Body of pancreas (tissue), 4 donors: ENCODE data around the gene HNRNPA0. TPM values are rescaled to one million over a fixed set of nuclear protein-coding genes. Genes with fewer than 3 reads are reported as not detected.

Experiments used
- ATAC-seq: fragments of 150-250 bp; one replicate; pipeline ENCODE4 v1.9.1; 2016
- DNase-seq, 4 donors: peaks; one replicate each; pipeline ENCODE4 v3.0.0-alpha.2; 2019
- H3K27ac ChIP-seq, 4 donors: fragments of 200-600 bp; sonication (generic); 1 replicate in 3 of 4; 2 replicates in 1 of 4; pipeline versions ENCODE4 v1.5.1 to v1.6.1; 2016 to 2019; ENCODE audit warnings: mild to moderate bottlenecking in 1 of 4, mixed read lengths in 1 of 4, moderate library complexity in 1 of 4
- H3K27me3 ChIP-seq, 2 donors: fragments of 200-600 bp; sonication (generic); one replicate each; pipeline ENCODE4 v1.6.0; 2016; ENCODE audit warnings: mild to moderate bottlenecking in 1 of 2
- H3K36me3 ChIP-seq, 2 donors: fragments of 200-600 bp; sonication (generic); replicated peaks in 1 of 2; 2 replicates each; pipeline ENCODE4 v1.5.1; 2016; ENCODE audit warnings: low read depth in 2 of 2; ENCODE audit not compliant: insufficient read depth in 1 of 2
- H3K4me1 ChIP-seq: fragments of 200-600 bp; sonication (generic); one replicate; pipeline ENCODE4 v1.6.0; 2016
- H3K4me3 ChIP-seq, 2 donors: fragments of 200-600 bp; sonication (generic); 1 replicate in 1 of 2; 2 replicates in 1 of 2; pipeline ENCODE4 v1.5.1; 2016 to 2019
- H3K9me3 ChIP-seq, 3 donors: fragments of 200-600 bp; sonication (generic); 1 replicate in 2 of 3; 2 replicates in 1 of 3; pipeline ENCODE4 v1.5.1; 2016
- POLR2A ChIP-seq, 3 donors: fragments of 450-650 bp; IDR thresholded peaks; one replicate each; pipeline ENCODE4 v1.6.1; 2016; ENCODE audit warnings: antibody characterized with exemption in 3 of 3, mild to moderate bottlenecking in 2 of 3
- WGBS, 2 donors: methylation state at CpG; one replicate each; pipeline ENCODE4 v1.1.5; 2017; 5-methylcytosine and 5-hydroxymethylcytosine counted together
- intact Hi-C: fragments of 100-400 bp; cut with DNase I; formaldehyde crosslinking; loops from one replicate; pipeline ENCODE4 v1.15.1; 2023
- total RNA-seq, 2 donors: library from RNA; depleted of rRNA; stranded (reverse); fragments of >200 nt; gene quantifications; one replicate each; pipeline ENCODE4 v1.1.0, GENCODE V29; 2016
- TF ChIP-seq, protein P1 (sequence below), 7 experiments: fragments of 450-650 bp in 4 of 7; fragments of 200-600 bp in 3 of 7; sonication (generic) in 3 of 7; IDR thresholded peaks; one replicate each; pipeline ENCODE4 v1.5.1; 2016 to 2019; ENCODE audit warnings: antibody characterized with exemption in 7 of 7

HNRNPA0 gene
- total RNA-seq, 2 donors from 2014 or later, result 7.3 TPM

DNA sequence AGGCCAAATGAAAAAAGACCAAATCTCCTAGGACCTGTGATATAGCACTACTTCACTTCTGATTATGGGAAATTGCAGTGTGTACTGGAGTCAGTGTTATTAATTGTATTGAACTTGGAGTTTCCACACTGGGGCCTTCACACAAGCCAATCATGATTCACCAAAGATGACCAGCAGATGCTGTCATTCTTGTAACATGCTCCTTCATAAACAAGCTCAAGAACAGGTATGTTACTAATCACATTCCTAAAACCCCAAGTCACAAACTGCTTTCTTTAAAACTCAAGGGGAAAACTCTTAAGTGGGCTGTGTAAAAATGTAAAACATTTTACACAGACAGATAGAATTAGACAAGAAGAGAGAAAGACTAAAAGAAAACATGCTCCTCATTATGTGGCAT lies 23.8 kb downstream of the HNRNPA0 start:
- Histone ChIP-seq H3K27ac (no peak overlapping the region), H3K9me3 (no peaks in the 10 kb centered on the region), H3K36me3 (no peaks in the 10 kb centered on the region), H3K4me1 (peaks cover 12% of the 10 kb centered on the region), H3K27me3 (no peaks in the 10 kb centered on the region), H3K4me3 (no peak overlapping the region)
- no peak for ATAC-seq
- DNase-seq, result no peak
- TF ChIP-seq, protein P1, sequence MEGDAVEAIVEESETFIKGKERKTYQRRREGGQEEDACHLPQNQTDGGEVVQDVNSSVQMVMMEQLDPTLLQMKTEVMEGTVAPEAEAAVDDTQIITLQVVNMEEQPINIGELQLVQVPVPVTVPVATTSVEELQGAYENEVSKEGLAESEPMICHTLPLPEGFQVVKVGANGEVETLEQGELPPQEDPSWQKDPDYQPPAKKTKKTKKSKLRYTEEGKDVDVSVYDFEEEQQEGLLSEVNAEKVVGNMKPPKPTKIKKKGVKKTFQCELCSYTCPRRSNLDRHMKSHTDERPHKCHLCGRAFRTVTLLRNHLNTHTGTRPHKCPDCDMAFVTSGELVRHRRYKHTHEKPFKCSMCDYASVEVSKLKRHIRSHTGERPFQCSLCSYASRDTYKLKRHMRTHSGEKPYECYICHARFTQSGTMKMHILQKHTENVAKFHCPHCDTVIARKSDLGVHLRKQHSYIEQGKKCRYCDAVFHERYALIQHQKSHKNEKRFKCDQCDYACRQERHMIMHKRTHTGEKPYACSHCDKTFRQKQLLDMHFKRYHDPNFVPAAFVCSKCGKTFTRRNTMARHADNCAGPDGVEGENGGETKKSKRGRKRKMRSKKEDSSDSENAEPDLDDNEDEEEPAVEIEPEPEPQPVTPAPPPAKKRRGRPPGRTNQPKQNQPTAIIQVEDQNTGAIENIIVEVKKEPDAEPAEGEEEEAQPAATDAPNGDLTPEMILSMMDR (IDR thresholded peaks at IDR 0.05), result no peak
- no peak for TF ChIP-seq POLR2A (IDR thresholded peaks at IDR 0.05)
- intact Hi-C loops, result no loop called here

GRCh38 chr5:137728048-137728447 lies 26.1 kb downstream of the HNRNPA0 start:
- no peaks in the 10 kb centered on the region for H3K36me3 ChIP-seq
- no peak for ATAC-seq
- H3K27me3 ChIP-seq, result no peaks in the 10 kb centered on the region
- no peak overlapping the region for H3K27ac ChIP-seq
- intact Hi-C loops, result no loop called here
- TF ChIP-seq, protein P1 (IDR thresholded peaks at IDR 0.05), result peak in 2 of 7 experiments; percentile 7 to 31
- TF ChIP-seq POLR2A (IDR thresholded peaks at IDR 0.05), result no peak
- no peak overlapping the region for H3K4me3 ChIP-seq
- H3K9me3 ChIP-seq, result no peaks in the 10 kb centered on the region
- 64% methylated on average over 1 of the region's 1 CpG for WGBS, 2 donors
- DNase-seq, result no peak
- peaks cover 7% of the 10 kb centered on the region for H3K4me1 ChIP-seq

DNA sequence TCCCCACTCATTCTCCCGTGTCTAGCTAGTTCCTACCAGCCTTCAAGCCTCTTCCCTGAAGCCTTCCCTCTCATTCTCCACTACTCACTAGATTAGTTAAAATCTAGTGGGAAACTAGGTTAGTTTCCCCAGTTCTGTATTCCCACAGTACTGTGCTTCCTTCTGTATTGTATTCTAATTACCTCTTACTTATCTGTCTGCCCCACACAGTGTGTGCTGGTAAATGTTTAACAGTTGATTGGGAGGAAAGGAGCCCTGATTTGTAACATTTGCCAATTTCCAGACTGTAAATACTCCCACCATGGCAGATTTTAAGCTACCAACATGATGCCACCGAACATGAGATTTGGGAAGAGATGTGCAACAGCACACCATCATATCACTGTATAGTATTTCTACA lies 26.5 kb downstream of the HNRNPA0 start:
- no peak overlapping the region for H3K27ac ChIP-seq
- no peak for DNase-seq
- 43 to 61% methylated on average over 2 of the region's 2 CpGs for WGBS, 2 donors

DNA sequence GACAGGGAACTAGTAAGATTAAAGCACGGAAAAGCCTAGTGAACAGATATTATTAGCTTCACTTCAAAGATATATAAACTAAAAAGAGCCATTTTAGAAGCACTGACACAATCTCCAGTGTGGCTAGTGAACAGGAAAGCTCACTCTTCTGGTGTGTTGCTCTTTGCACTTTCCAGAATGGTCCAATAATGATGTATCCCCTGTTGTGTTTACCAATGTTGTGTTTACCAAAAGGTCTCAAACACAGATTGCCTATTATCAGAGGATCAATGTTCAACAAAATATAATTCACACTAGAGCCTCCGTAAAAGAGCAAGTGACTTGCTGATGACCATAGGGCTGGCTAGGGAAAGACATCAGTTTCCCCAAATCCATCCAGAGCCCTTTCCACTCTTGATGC lies 29.9 kb downstream of the HNRNPA0 start:
- no peaks in the 10 kb centered on the region for H3K27me3 ChIP-seq
- DNase-seq (no peak), ATAC-seq (no peak)
- H3K4me3 ChIP-seq, result no peak overlapping the region
- 76 to 89% methylated on average over 2 of the region's 2 CpGs for WGBS, 2 donors
- intact Hi-C loops, result no loop called here
- no peaks in the 10 kb centered on the region for H3K9me3 ChIP-seq
- no peak overlapping the region for H3K27ac ChIP-seq
- TF ChIP-seq, protein P1 (IDR thresholded peaks at IDR 0.05), result no peak
- TF ChIP-seq POLR2A (IDR thresholded peaks at IDR 0.05), result no peak
- H3K4me1 ChIP-seq, result peaks cover 11% of the 10 kb centered on the region
- no peaks in the 10 kb centered on the region for H3K36me3 ChIP-seq

More for the DNA sequence above, 26.5 kb downstream of the HNRNPA0 start:
- no peak for TF ChIP-seq POLR2A (IDR thresholded peaks at IDR 0.05)
- TF ChIP-seq, protein P1 (IDR thresholded peaks at IDR 0.05), result no peak
- H3K27me3 ChIP-seq, result no peaks in the 10 kb centered on the region
- ATAC-seq, result no peak
- peaks cover 7% of the 10 kb centered on the region for H3K4me1 ChIP-seq
- H3K36me3 ChIP-seq, result no peaks in the 10 kb centered on the region
- H3K9me3 ChIP-seq, result no peaks in the 10 kb centered on the region
- intact Hi-C loops, result no loop called here
- H3K4me3 ChIP-seq, result no peak overlapping the region

DNA sequence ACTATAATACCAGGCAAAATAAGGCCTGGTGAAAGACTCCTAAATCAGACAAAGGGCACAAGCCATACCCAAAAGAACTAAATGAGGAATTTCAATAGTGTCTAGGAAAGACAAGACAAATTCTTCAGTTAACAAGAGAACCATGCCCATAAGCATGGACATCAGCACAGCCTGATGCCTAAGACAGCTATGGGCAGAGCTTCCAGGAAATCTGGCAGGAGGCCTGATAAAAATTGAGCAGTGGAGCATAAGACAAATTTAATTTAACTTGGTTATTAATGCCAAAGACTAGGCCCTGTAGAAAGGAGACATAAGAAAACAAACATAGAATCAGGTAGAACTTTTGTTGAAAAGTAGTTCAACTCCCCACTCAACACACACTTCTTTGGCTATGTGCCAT lies 35.6 kb downstream of the HNRNPA0 start:
- Histone ChIP-seq H3K36me3 (no peaks in the 10 kb centered on the region), H3K4me1 (peaks cover 14% of the 10 kb centered on the region), H3K27ac (no peak overlapping the region), H3K9me3 (no peaks in the 10 kb centered on the region), H3K4me3 (no peak overlapping the region), H3K27me3 (no peaks in the 10 kb centered on the region)
- TF ChIP-seq POLR2A (IDR thresholded peaks at IDR 0.05), result no peak
- TF ChIP-seq, protein P1 (IDR thresholded peaks at IDR 0.05), result no peak
- ATAC-seq (no peak), DNase-seq (no peak)
- intact Hi-C loops, result no loop called here
